ENCODE results near the gene NUP62.

Gene NUP62

GRCh38 chr19:49924004-49924880 lies 5.1 kb downstream of the NUP62 start:
- no peak for DNase-seq

- DNase-seq, result no peak
These were observed 6.0 kb downstream of the NUP62 start for GRCh38 chr19:49923055-49924003.

GRCh38 chr19:49921871-49922795 lies 7.2 kb downstream of the NUP62 start:
- DNase-seq, result no peak

- DNase-seq, result no peak
These were observed 8.5 kb downstream of the NUP62 start for GRCh38 chr19:49920624-49921363.

GRCh38 chr19:49918089-49918488 lies 11.2 kb downstream of the NUP62 start:
- no peak for DNase-seq

- DNase-seq, result no peak
These were observed 12.2 kb downstream of the NUP62 start for GRCh38 chr19:49916839-49917733.

- DNase-seq, result no peak
These were observed 14.0 kb downstream of the NUP62 start for GRCh38 chr19:49915271-49915670.

- no peak for DNase-seq
These were observed 15.6 kb downstream of the NUP62 start for GRCh38 chr19:49913720-49914119.

- DNase-seq, result no peak
These were observed 16.2 kb downstream of the NUP62 start for GRCh38 chr19:49912965-49913685.

GRCh38 chr19:49911381-49912145 lies 17.7 kb downstream of the NUP62 start:
- no peak for DNase-seq

- no peak for DNase-seq
These were observed 19.1 kb downstream of the NUP62 start for GRCh38 chr19:49910179-49910578.

GRCh38 chr19:49908480-49909420 lies 20.6 kb downstream of the NUP62 start:
- DNase-seq, result no peak

GRCh38 chr19:49907745-49908446 lies 21.4 kb downstream of the NUP62 start:
- DNase-seq, result no peak

- DNase-seq, result no peak
These were observed 22.3 kb downstream of the NUP62 start for GRCh38 chr19:49906879-49907564.

GRCh38 chr19:49904136-49904535 lies 25.2 kb downstream of the NUP62 start:
- DNase-seq, result no peak

GRCh38 chr19:49896863-49897621 lies 32.3 kb downstream of the NUP62 start, which contains the start of gene IL4I1:
TSS of gene IL4I1 (minus strand) at chr19:49896887. CDS start at chr19:49896160, 727 bp downstream.
- no peak for DNase-seq
